GM19463 (cell line): Measurements from ENCODE around the gene BRIP1.

ENCODE experiments used
- ATAC-seq: cut with Tn5 transposase; IDR thresholded peaks from one replicate; pipeline ENCODE4 v1.9.1; 2021; ENCODE audit warnings: mild to moderate bottlenecking, moderate library complexity; ENCODE audit not compliant: unreplicated experiment

Gene BRIP1

DNA sequence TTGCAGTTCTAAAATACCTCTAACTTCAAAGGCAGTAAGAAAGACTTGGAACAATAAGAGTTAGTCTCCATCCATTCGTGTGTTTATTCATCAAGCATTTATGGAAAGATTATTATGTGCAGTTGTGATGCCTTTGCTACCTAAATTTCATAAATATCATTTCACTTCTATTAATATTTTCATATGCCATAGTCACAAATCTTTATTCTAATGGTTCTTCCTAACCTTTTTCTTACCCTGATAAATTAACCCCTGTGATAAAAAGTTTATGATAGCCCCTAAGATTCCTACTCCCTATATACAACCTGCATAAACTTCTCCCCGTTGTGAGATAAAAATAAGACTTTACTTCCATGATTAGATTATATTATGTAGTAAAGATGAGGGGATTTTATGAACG, 94.9 kb downstream of the BRIP1 start:
- no peak for ATAC-seq

GRCh38 chr17:61766520-61766919, 96.8 kb downstream of the BRIP1 start:
- no peak for ATAC-seq

- ATAC-seq: no peak
Observed at GRCh38 chr17:61764846-61765245, 98.5 kb downstream of the BRIP1 start.

DNA sequence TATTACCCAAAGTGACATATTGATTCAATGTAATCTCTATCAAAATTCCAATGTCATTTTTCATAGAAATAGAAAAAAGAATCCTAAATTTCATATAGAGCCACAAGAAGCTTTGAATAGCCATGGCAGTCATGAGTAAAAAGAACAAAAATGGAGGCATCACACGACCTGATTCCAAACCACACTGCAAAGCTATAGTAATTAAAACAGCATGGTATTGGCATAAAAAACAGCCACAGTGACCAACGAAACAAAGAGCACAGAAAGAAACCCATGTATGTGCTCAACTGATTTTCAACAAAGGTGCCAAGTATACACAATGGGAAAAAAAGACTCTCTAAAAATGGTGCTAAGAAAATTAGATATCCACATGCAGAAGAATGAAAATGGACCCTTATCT, 101.5 kb downstream of the BRIP1 start:
- no peak for ATAC-seq

GRCh38 chr17:61759362-61759761, 104.0 kb downstream of the BRIP1 start:
- no peak for ATAC-seq

GRCh38 chr17:61758430-61758829, 104.9 kb downstream of the BRIP1 start:
- no peak for ATAC-seq

DNA sequence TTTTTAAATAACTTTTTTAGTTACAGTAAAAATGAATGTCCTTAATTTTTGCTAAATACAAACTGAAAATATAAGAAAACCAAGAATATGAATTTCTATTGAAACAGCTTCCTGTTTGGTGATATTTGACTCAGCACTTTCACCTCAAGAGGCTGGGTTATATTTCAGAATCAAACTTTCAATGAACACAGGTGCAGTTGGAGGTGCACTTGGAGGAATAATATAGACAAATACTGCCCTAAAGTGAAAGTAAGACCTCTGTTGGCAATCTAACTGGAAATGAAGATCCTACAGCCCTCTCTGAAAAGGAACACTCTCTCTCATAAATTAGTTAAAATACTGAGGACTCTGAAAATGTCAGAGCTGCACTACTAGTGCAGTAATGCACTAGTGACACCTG, 106.2 kb downstream of the BRIP1 start:
- ATAC-seq: peak; percentile 61

DNA sequence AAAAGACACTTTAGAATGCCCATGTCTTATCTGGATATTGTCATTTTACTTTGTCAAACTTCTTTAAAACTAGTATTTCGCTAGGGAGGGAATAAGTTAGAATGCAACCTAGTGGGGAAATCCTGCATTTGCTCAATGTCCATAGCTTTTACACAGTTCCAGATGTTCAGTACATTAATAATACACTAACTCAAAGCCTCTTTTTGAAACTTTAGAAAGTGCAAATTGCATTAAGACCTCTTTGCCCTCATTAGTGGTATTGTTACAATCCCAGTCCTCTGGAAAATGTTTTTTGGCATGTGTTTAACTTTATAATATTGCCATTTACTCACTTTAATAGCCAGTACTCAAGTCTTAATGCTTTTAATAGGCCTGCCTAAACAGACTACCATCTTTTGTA, 106.8 kb downstream of the BRIP1 start:
- ATAC-seq: no peak

DNA sequence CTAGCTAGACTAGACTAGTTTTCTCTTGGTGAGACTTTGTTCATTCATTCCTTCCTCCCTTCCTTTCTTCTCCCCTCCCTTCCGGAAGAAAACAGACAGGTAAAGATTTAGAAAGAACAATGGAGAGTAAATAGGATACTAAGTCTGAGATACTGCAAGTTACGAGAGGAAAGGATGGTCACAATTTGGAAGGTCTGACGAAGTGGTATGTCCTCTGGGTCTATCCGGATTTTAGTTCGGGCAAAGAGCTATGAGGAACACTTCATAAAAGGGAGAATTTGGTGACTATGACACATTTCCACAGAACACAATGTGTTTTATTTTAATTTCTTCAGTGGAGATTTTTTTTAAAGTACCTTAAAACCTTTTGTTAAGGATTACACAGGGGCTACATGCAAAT, 107.7 kb downstream of the BRIP1 start:
- no peak for ATAC-seq

- ATAC-seq: no peak
Observed at GRCh38 chr17:61755078-61755477, 108.2 kb downstream of the BRIP1 start.

DNA sequence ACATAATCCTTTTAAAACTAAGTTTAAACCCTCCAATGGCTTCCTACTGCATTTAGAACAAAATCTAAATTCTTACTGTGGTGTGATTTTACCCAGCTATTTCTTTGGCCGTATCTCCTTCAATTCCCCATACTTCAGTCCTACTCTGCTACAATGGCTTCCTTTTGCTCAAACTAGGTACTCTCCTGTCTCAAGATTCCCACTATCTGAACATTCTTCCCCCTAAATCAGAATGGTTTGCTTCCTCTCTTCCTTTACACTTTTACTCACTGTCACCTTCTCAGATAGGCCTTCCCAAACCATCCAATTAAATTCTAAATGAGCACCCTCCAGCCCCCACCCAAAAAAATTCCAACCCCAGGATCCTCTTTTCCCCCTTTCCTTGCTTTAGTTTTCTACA, 109.2 kb downstream of the BRIP1 start:
- no peak for ATAC-seq

DNA sequence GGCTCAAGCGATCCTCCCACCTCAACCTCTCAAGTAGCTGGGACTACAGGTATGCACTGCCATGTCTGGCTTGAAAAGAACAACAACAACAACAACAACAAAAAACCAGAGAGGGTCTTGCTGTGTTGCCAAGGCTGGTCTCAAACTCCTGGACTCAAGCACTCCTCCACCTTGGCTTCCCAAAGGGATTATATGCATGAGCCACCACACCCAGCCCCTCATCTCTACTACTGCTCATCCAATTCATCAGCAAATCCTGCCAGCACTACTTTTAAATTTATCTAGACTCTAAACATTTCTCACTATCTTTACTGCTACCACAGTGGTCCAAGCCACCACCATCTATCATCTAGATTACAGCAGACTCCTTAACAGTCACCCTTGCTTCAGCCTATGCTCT, 109.6 kb downstream of the BRIP1 start:
- no peak for ATAC-seq

DNA sequence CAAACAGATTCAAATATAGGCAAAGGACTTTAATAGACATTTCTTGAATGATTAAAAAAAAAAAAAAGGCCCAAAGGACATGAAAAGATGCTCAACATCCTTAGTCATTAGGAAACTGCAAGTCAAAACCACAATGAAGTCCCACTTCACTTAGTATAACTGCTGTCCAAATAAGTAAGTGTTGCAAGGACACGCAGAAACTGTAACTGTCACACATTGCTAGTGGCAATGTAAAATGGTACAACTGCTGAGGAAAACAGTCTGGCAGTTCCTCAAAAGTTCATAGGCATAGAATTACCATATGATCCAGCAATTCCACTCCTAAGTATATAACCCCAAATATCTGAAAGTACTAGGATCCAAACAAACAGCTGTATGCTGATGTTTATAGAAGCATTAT, 112.7 kb downstream of the BRIP1 start:
- peak; percentile 96 for ATAC-seq

- no peak for ATAC-seq
Observed at GRCh38 chr17:61749823-61750404, 113.4 kb downstream of the BRIP1 start.

DNA sequence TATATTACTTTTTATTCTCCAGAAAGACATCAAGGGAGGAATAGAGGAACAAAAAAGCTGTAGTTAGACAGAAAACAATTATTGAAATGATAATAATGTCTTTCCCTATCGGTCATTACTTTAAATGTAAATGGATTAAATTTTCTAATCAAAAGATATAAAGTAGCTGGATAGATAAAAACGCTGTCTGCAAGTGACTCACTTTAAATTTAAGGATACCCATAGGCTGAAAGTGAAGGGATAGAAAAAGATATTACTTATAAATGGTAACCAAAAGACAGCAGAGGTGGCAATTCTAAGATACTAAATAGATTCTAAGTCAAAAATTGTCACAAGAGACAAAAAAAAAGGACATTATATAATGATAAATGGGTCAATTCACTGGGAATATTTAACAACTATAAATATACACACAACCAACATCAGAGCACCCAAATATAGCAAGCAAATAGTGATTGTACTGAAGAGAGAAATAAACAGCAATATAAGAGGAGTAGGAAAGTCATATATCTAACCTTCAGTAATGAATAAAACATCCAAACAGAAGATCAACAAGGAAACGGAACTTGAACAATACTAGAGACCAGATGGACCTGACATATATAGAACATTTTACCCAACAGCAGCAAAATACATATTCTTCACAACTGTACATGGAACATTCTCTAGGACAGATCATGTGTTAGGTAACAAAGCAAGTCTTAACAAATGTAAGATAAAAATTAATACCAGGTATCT, 116.9 kb downstream of the BRIP1 start:
- no peak for ATAC-seq

- ATAC-seq: no peak
Observed at GRCh38 chr17:61744804-61745203, 118.5 kb downstream of the BRIP1 start.

DNA sequence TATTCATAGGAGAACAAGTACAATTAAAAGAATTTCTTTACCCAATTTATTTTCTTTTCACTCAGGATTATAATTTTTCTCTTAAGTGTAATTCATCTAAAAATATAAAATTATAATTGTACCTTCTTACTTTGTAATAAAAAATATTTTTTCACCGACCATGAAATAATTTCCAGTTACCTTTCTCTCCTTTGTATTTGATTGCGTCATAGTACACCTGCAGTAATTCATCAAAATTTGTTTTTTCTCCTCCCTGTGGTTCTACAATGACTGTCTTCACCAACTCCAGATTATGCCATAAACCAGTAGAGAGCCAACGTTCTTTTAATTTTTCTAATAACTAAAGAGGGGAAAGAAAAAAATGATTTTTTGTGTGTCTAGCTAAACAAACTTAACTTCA, 119.1 kb downstream of the BRIP1 start:
- ATAC-seq: no peak

GRCh38 chr17:61743766-61744165, 119.6 kb downstream of the BRIP1 start:
- no peak for ATAC-seq

- no peak for ATAC-seq
Observed at GRCh38 chr17:61739002-61739401, 124.3 kb downstream of the BRIP1 start.

GRCh38 chr17:61738249-61738648, 125.1 kb downstream of the BRIP1 start:
- ATAC-seq: no peak

- no peak for ATAC-seq
Observed at GRCh38 chr17:61737820-61738219, 125.5 kb downstream of the BRIP1 start.

DNA sequence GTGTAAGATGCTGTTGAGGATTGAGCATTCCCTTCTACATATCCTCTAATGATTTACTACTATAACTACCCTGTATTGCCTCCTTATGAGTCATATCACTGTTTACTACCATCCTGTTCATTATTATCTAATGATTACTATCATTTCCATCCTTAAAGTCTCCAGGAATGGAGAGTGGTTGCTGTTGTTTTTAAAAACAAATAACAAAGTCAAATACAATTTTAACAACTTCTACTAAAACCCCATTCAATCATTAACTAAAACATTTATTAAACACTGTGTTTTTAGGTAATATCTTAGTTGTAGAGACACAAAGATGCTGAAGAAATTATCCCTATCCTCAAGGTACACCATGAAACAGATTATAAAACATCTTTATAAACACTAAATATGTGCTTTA, 126.9 kb downstream of the BRIP1 start:
- no peak for ATAC-seq

DNA sequence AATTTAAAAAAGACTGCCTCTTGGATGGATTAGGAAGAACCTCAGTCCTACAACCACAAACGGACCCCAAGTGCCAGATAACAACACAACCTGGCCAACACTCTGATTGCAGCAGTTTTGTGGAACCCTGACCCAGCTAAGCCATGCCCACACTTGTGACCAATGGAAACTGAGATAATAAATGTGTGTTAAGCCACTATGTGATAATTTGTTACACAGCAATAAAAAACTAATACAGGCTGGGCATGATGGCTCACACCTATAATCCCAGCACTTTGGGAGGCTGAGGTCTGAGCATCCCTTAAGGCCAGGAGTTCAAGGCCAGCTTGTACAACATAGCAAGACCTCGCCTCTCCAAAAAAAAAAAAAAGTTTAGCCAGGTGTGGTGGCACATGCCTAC, 127.5 kb downstream of the BRIP1 start:
- ATAC-seq: no peak
